ENCODE data around the gene CD8B.
A peak's percentile ranks its signal among the peaks of the same experiment; 100 is the strongest.
"Not testable (repeated sequence)": the region's sequence is repeated elsewhere in the genome, so short reads cannot be mapped to it uniquely, and the experiment has no call there.

Gene CD8B

GRCh38 chr2:86836915-86837695, 24.6 kb downstream of the CD8B start:
- DNase-seq (ENCODE audit: low read depth) = peak; percentile 42

DNA sequence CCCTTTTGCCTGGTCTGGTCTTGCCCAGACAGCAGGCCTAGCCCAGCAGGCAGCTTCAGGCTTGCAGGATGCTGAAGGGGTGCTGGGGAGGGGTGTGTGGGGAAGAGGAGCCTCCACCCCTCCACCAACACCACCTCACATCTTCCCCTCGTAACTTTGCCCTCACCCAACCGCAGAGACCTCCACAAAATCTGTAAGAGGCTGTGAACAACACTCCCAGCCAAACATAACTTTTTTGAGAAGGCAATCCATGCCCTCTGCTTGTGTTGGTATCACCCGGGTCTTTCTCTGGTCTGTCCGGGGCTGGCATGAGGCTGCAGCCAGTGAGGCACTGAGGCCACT, 26.2 kb downstream of the CD8B start:
- not testable (repeated sequence) for DNase-seq (ENCODE audit: low read depth)

DNA sequence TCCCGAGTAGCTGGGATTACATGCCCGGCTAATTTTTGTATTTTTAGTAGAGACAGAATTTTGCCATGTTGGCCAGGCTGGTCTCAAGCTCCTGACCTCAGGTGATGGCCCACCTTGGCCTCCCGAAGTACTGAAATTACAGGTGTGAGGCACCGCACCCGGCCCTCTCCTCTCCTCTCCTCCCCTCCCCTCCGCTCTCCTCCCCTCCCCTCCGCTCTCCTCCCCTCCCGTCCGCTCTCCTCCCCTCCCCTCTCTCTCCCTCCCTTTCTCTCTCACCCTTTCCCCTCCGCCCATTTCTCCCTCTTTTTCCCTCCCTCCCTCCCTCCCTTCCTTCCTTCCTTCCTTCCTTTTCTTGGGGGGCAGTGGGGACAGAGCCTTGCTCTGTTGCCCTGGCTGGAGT, 28.4 kb downstream of the CD8B start:
- no peak for DNase-seq (ENCODE audit: low read depth)

DNA sequence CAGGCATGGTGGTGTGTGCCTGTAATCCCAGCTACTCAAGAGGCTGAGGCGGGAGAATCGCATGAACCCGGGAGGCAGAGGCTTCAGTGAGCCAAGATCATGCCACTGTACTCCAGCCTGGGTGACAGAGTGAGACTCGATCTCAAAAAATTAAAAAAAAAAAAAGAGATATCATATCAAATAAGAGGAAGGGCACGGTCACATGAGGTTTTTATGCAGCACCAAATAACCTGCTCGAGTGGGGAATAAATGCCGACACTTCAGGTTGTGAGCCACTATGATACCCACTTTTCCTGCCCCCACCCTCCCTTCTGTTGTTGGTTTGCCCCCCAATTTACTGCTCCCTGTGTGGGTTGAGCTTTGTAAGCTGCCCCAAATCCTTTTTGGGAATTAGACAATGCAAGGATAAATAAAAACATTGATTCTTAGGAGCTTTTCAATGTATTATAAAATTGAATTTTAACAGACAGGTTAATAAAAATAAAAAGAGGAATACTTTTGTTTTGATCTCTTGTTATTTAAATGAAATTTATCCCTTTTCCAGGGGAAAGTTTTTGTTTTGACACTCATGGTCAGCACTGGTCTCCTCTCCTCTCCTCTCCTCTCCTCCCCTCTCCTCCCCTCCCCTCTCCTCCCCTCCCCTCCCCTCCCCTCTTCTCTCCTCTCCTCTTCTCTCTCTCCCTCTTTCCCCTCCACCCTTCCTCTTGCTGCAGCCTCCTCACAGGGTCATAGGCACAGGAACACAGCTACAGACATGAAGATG, 29.2 kb downstream of the CD8B start:
- DNase-seq (ENCODE audit: low read depth) = no peak

- DNase-seq (ENCODE audit: low read depth) = no peak
Measured at GRCh38 chr2:86831537-86831936, 30.1 kb downstream of the CD8B start.

DNA sequence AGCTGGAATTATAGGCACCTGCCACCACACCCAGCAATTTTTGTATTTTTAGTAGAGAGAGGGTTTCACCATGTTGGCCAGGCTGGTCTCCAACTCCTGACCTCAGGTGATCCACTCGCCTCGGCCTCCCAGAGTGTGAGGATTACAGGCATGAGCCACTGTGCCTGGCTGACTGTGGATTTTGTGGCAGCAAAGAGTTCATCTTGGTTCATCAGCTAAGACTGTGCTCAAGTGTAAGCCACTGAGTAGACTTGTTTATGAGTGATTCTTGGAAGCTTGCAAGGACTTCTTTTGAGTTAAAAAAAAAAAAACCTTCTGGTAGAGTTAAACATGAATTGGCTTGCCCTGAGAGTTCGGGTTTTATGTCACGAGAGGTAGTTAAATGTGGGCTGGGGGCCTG, 34.7 kb downstream of the CD8B start:
- no peak for DNase-seq (ENCODE audit: low read depth)

GRCh38 chr2:86825693-86826381, 35.8 kb downstream of the CD8B start:
- no peak for DNase-seq (ENCODE audit: low read depth)

DNA sequence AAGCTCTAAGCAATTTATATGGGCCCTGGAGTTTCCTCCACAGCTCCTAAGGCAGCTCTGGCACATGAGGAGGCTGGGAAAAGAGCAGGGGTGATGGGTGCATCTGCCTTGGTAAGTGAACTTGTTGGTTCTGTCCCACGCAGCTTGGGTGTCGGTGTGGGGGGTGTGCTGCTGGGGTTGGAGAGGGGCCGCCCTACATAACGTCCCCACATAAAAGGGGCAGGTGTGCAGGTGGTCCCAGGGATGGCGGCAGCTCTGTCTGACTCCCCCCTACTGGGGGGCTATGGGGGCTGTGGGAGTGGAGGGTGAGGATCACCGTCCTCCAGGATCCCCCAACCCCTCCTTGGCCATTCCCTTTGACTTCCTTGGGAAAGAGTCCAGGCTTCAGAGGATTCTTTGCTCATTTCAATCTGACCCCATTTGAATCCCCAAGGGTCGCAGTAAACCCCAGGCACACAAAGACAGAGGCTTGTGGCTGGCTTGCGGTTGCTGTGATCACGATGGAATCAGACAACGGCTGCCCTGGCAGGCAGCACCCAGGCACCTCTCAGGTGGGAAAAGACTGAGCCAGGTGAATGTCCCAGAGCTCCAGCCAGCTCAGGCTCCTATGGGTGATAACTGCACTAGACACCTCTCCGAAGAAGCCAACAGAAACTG, 36.5 kb downstream of the CD8B start:
- no peak for DNase-seq (ENCODE audit: low read depth)

DNA sequence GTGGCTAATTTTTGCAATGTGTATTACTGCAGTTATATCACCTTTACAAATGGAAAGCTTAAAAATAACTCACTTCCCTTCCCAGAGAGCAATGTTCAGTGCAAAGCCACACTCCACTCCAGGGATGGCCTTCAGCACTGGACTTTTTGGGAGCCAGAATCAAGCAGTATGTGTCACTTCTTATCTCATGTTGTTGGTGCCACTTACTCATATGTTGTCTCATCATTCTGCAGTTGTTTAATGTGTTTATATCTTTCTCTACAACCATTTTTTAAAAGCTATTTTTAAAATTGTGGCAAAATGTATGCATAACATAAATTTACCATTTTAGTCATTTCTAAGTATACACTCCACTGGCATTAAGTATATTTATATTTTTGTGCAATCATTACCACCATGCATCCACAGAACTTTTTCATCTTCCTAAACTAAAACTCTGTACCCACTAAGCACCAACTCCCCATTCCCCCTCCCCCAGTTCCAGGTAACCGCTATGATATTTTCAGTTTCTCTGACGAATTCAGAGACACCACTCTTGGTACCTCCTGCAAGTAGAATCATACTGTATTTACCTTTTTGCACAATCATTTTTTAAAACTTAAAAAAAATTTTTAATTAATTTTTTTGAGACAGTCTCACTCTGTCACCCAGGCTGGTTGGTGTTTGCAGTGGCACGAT, 38.9 kb downstream of the CD8B start:
- DNase-seq (ENCODE audit: low read depth) = no peak

GRCh38 chr2:86821842-86822241, 39.8 kb downstream of the CD8B start:
- no peak for DNase-seq (ENCODE audit: low read depth)

DNA sequence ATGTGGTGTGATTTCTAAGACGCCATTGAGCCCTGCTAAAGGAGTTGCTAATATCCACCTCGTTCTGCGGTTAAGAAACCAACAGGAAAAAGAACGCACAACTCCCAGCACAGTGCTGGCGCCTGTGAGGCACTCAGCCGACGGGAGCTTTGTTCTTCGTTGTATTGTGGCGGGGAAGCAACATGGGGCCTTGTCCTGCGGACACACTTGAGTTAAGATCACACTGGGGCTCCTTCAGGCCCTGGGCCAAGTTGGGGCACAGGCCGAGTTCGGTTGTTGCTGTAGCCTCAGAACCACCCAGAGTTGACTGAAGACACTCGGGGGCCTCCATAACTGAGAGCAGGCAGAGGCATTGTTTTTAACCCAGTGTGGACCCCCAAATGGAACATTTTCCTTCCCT, 40.4 kb downstream of the CD8B start:
- no peak for DNase-seq (ENCODE audit: low read depth)

DNA sequence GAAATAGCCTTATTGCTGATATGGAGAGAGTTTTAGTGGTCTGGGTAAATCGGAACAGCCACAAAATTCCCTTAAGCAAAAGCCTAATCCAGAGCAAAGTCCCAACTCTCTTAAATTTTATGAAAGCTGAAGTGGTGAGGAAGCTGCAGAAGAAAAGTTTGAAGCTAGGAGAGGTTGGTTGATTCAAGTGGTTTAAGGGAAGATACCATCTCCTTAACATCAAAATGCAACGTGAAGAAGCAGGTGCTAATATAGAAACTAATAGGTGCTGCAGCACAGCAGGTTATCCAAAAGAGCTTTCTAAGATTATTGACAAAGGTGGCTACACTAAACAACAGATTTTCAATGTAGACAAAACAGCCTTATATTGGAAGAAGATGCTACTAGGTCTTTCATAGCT, 42.7 kb downstream of the CD8B start:
- DNase-seq (ENCODE audit: low read depth) = no peak

GRCh38 chr2:86818114-86818801, 43.4 kb downstream of the CD8B start:
- no peak for DNase-seq (ENCODE audit: low read depth)

DNA sequence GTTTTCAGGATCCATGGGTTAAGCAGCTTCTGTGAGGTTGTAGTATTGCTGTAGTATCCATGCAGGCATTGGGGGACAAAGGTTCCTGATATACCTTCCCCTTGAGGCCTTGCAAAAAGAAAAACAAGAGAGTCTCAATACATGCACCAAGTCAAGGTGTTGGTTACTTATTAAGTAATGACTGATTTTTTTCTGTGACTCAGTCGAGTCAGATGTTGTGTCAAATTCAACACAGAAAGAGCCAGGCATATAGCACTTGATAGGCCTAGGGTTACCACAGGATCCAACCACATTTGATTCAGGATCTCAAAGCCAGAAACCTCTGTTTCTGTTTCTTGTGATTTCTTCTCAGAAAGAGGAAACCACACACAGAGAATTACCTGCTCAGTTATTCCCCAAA, 46.1 kb downstream of the CD8B start:
- no peak for DNase-seq (ENCODE audit: low read depth)

GRCh38 chr2:86809481-86810121, 52.1 kb downstream of the CD8B start:
- DNase-seq (ENCODE audit: low read depth) = no peak

- peak; percentile 94 for DNase-seq (ENCODE audit: low read depth)
Measured at GRCh38 chr2:86808315-86809161, 53.1 kb downstream of the CD8B start.

GRCh38 chr2:86807468-86808275, 54.0 kb downstream of the CD8B start:
- DNase-seq (ENCODE audit: low read depth) = no peak

GRCh38 chr2:86807133-86807467, 54.6 kb downstream of the CD8B start:
- no peak for DNase-seq (ENCODE audit: low read depth)

Data from stimulated activated CD8-positive, alpha-beta memory T cell treated with anti-CD3 and anti-CD28 coated beads, Interleukin-12 subunit alpha, Interleukin-12 subunit beta, amount 100 ng/mL, for 1 hour (primary cell).